ENCODE data around the gene EIF5A. TPM values are rescaled to one million over a fixed set of nuclear protein-coding genes. Genes with fewer than 3 reads are reported as not detected.

The EIF5A gene
- total RNA-seq, 1 donor from 2014 or later: 323 TPM

DNA sequence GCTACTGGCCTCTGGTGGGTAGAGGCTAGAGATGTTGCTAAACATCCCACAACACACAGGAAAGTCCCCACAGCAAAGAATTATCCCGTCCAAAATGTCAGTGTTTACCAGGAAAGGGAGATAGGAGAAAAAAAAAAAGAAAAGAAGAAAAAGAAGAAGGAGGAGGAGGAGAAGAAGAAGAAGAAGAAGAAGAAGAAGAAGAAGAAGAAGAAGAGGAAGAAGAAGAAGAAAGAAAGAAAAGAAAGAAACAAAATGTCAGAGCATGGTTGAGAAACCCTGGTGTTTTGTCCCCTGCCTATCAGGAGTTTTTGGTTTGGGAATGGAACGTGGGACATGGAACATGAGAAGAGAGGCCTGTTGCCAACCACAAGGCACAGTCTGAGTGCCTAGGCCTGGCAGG lies 50.0 kb downstream of the EIF5A start:
- Mint-ChIP-seq H3K9me3 (ENCODE audit: low read depth) (no peaks in the 10 kb centered on the region), H3K36me3 (ENCODE audit: insufficient read depth) (no peaks in the 10 kb centered on the region), H3K27me3 (peaks cover 11% of the 10 kb centered on the region), H3K4me1 (ENCODE audit: low read depth) (peaks cover 9% of the 10 kb centered on the region), H3K4me3 (ENCODE audit: low read depth) (no peak overlapping the region), H3K27ac (no peak overlapping the region)
- TF ChIP-seq, protein P1, sequence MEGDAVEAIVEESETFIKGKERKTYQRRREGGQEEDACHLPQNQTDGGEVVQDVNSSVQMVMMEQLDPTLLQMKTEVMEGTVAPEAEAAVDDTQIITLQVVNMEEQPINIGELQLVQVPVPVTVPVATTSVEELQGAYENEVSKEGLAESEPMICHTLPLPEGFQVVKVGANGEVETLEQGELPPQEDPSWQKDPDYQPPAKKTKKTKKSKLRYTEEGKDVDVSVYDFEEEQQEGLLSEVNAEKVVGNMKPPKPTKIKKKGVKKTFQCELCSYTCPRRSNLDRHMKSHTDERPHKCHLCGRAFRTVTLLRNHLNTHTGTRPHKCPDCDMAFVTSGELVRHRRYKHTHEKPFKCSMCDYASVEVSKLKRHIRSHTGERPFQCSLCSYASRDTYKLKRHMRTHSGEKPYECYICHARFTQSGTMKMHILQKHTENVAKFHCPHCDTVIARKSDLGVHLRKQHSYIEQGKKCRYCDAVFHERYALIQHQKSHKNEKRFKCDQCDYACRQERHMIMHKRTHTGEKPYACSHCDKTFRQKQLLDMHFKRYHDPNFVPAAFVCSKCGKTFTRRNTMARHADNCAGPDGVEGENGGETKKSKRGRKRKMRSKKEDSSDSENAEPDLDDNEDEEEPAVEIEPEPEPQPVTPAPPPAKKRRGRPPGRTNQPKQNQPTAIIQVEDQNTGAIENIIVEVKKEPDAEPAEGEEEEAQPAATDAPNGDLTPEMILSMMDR (IDR thresholded peaks at IDR 0.05; ENCODE audit: unreplicated experiment): no peak
- no peak for DNase-seq (ENCODE audit: low spot score, unreplicated experiment)

DNA sequence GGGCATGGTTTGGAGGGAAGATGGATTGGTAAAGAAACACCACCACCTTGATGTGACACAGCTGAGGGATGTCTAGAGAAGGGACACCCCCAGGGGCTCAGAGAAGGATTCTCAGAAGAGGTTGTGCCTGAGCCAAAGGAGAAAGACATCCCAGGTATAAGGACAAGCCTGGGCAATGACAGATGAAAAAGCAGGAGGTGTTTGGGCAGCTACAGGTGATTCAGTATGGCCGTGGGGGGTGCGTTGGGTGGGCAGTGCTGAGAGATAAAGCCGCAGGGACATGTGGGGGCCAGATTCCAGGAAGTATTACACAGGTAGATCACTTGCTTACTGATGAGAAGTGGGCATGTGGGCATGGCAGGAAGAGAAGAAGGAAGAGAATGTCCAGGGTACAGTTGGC lies 54.5 kb downstream of the EIF5A start:
- no peaks in the 10 kb centered on the region for H3K4me1 Mint-ChIP-seq (ENCODE audit: low read depth)
- no peak for DNase-seq (ENCODE audit: low spot score, unreplicated experiment)
- peaks cover 14% of the 10 kb centered on the region for H3K27me3 Mint-ChIP-seq
- H3K9me3 Mint-ChIP-seq (ENCODE audit: low read depth): no peaks in the 10 kb centered on the region
- no peaks in the 10 kb centered on the region for H3K36me3 Mint-ChIP-seq (ENCODE audit: insufficient read depth)
- TF ChIP-seq, protein P1 (IDR thresholded peaks at IDR 0.05; ENCODE audit: unreplicated experiment): no peak
- no peak overlapping the region for H3K4me3 Mint-ChIP-seq (ENCODE audit: low read depth)
- no peak overlapping the region for H3K27ac Mint-ChIP-seq

Other genes starting within 250 kb of the EIF5A start
- gene CLEC10A, start 227.4 kb upstream of the EIF5A start, total RNA-seq: not detected in 2 replicates
- gene ASGR2, start 192.8 kb upstream of the EIF5A start, total RNA-seq: 2.7 and 3.0 TPM in 2 replicates
- gene ASGR1, start 128.3 kb upstream of the EIF5A start, total RNA-seq: 10.6 and 11.1 TPM in 2 replicates
- gene DLG4, start 87.8 kb upstream of the EIF5A start, total RNA-seq: 46.3 and 48.6 TPM in 2 replicates
- gene ACADVL, start 87.7 kb upstream of the EIF5A start, total RNA-seq: 653 and 693 TPM in 2 replicates
- 104 TPM in 2 replicates for gene DVL2, start 73.1 kb upstream of the EIF5A start, total RNA-seq
- 66.9 and 73.7 TPM in 2 replicates for gene PHF23, start 68.2 kb upstream of the EIF5A start, total RNA-seq
- 447 and 466 TPM in 2 replicates for gene GABARAP, start 65.2 kb upstream of the EIF5A start, total RNA-seq
- 134 and 137 TPM in 2 replicates for gene CTDNEP1, start 55.9 kb upstream of the EIF5A start, total RNA-seq
- gene ELP5, start 55.4 kb upstream of the EIF5A start, total RNA-seq: 42.3 and 45.0 TPM in 2 replicates
- gene CLDN7, start 45.1 kb upstream of the EIF5A start, total RNA-seq: 137 and 147 TPM in 2 replicates
- gene SLC2A4, start 25.9 kb upstream of the EIF5A start, total RNA-seq: 1.5 and 2.0 TPM in 2 replicates
- 2.7 and 4.3 TPM in 2 replicates for gene YBX2, start 13.0 kb upstream of the EIF5A start, total RNA-seq
- gene GPS2, start 7.7 kb downstream of the EIF5A start, total RNA-seq: 77.1 and 81.1 TPM in 2 replicates
- 75.2 TPM in 2 replicates for gene NEURL4, start 21.7 kb downstream of the EIF5A start, total RNA-seq
- gene ACAP1, start 28.9 kb downstream of the EIF5A start, total RNA-seq: 1.0 TPM in 1 of 2 replicates, not detected in the other
- gene KCTD11, start 44.5 kb downstream of the EIF5A start, total RNA-seq: 11.3 and 12.4 TPM in 2 replicates
- gene TMEM95, start 47.5 kb downstream of the EIF5A start, total RNA-seq: not detected in 2 replicates
- 9.1 and 13.4 TPM in 2 replicates for gene TNK1, start 73.5 kb downstream of the EIF5A start, total RNA-seq
- 35.5 and 37.9 TPM in 2 replicates for gene PLSCR3, start 86.9 kb downstream of the EIF5A start, total RNA-seq
- gene TMEM256, start 96.5 kb downstream of the EIF5A start, total RNA-seq: 89.2 and 102 TPM in 2 replicates
- gene NLGN2, start 100.2 kb downstream of the EIF5A start, total RNA-seq: 30.3 and 34.4 TPM in 2 replicates
- not detected in 2 replicates for gene SPEM1, start 112.7 kb downstream of the EIF5A start, total RNA-seq
- gene SPEM2, start 118.0 kb downstream of the EIF5A start, total RNA-seq: not detected in 2 replicates
- gene SPEM3, start 121.2 kb downstream of the EIF5A start, total RNA-seq: not detected in 2 replicates
- 8.1 and 10.0 TPM in 2 replicates for gene TMEM102, start 127.8 kb downstream of the EIF5A start, total RNA-seq
- gene FGF11, start 131.9 kb downstream of the EIF5A start, total RNA-seq: 4.5 and 5.1 TPM in 2 replicates
- 17.2 and 19.1 TPM in 2 replicates for gene CHRNB1, start 137.4 kb downstream of the EIF5A start, total RNA-seq
- gene ZBTB4, start 172.0 kb downstream of the EIF5A start, total RNA-seq: 26.8 and 28.4 TPM in 2 replicates
- not detected in 2 replicates for gene SLC35G6, start 173.8 kb downstream of the EIF5A start, total RNA-seq
- gene POLR2A, start 176.7 kb downstream of the EIF5A start, total RNA-seq: 195 and 210 TPM in 2 replicates
- 9.4 and 10.7 TPM in 2 replicates for gene TNFSF12, start 241.4 kb downstream of the EIF5A start, total RNA-seq